ENCODE results near the gene FIGLA. TPM values are rescaled to one million over a fixed set of nuclear protein-coding genes. Genes with fewer than 3 reads are reported as not detected.
"Not testable (repeated sequence)": the region's sequence is repeated elsewhere in the genome, so short reads cannot be mapped to it uniquely, and the experiment has no call there.

Gene FIGLA
- total RNA-seq, 1 donor from 2014 or later = not detected

GRCh38 chr2:70745276-70745825, 45.1 kb downstream of the FIGLA start:
- no peak for DNase-seq

- no peak for DNase-seq
Measured at GRCh38 chr2:70744397-70744796, 46.0 kb downstream of the FIGLA start.

- DNase-seq = no peak
Measured at GRCh38 chr2:70743677-70744076, 46.8 kb downstream of the FIGLA start.

- DNase-seq = no peak
Measured at GRCh38 chr2:70743068-70743467, 47.4 kb downstream of the FIGLA start.

- not testable (repeated sequence) for DNase-seq
Measured at GRCh38 chr2:70739492-70739891, 51.0 kb downstream of the FIGLA start.

- DNase-seq = no peak
Measured at GRCh38 chr2:70738159-70738558, 52.3 kb downstream of the FIGLA start.

- no peak for DNase-seq
Measured at GRCh38 chr2:70735071-70735470, 55.4 kb downstream of the FIGLA start.

- DNase-seq = no peak
Measured at GRCh38 chr2:70733646-70734180, 56.7 kb downstream of the FIGLA start.

GRCh38 chr2:70732766-70733645, 57.4 kb downstream of the FIGLA start:
- DNase-seq = no peak

GRCh38 chr2:70730730-70731129, 59.7 kb downstream of the FIGLA start:
- no peak for DNase-seq

GRCh38 chr2:70729647-70730046, 60.8 kb downstream of the FIGLA start:
- DNase-seq = no peak

- DNase-seq = no peak
Measured at GRCh38 chr2:70728128-70728527, 62.3 kb downstream of the FIGLA start.

Small RNA genes within 50 kb of the gene (small RNA-seq; reads per million reads assigned to genes)
- not detected for gene HMGN2P21 (ENCODE audit: low replicate concordance)

Other genes with a start within 250 kb of the FIGLA start
- 6.3 TPM for gene TGFA, start 236.8 kb downstream of the FIGLA start, total RNA-seq
- gene ADD2, start 22.4 kb downstream of the FIGLA start, total RNA-seq = 2.8 TPM
- not detected for gene CLEC4F, start 30.0 kb upstream of the FIGLA start, total RNA-seq
- gene CD207, start 45.2 kb upstream of the FIGLA start, total RNA-seq = not detected
- gene VAX2, start 109.9 kb upstream of the FIGLA start, total RNA-seq = 0.51 TPM
- gene ATP6V1B1, start 145.3 kb upstream of the FIGLA start, total RNA-seq = 4.3 TPM
- 0.31 TPM for gene ANKRD53, start 188.0 kb upstream of the FIGLA start, total RNA-seq
- 63.3 TPM for gene TEX261, start 204.2 kb upstream of the FIGLA start, total RNA-seq